Right renal pelvis (tissue), 4 donors: Measurements from ENCODE around the gene MRS2. TPM values are rescaled to one million over a fixed set of nuclear protein-coding genes. Genes with fewer than 3 reads are reported as not detected.
"Not testable (repeated sequence)": the region's sequence is repeated elsewhere in the genome, so short reads cannot be mapped to it uniquely, and the experiment has no call there.

Experiments used
- DNase-seq, 4 donors: peaks; one replicate each; pipeline ENCODE4 v3.0.0-alpha.2; 2013; ENCODE audit warnings: low read depth in 4 of 4, low spot score in 3 of 4, missing footprints in 1 of 4
- polyA plus RNA-seq, 4 donors: library from polyadenylated mRNA; unstranded; fragments of 120-200 nt; gene quantifications; one replicate each; pipeline ENCODE4 v1.2.1, GENCODE V29; 2013; ENCODE audit not compliant: insufficient read length in 4 of 4

MRS2 gene, protein sequence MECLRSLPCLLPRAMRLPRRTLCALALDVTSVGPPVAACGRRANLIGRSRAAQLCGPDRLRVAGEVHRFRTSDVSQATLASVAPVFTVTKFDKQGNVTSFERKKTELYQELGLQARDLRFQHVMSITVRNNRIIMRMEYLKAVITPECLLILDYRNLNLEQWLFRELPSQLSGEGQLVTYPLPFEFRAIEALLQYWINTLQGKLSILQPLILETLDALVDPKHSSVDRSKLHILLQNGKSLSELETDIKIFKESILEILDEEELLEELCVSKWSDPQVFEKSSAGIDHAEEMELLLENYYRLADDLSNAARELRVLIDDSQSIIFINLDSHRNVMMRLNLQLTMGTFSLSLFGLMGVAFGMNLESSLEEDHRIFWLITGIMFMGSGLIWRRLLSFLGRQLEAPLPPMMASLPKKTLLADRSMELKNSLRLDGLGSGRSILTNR
- polyA plus RNA-seq = 10 to 100 TPM; 38.6 to 47.7 (median 45.4) TPM

- peak; percentile 72 to 82 (median 75) for DNase-seq
These were observed at the start of gene MRS2 for GRCh38 chr6:24402697-24403500. Gene MRS2 (plus strand): TSS chr6:24402936. CDS start chr6:24403047, 111 bp downstream.

DNA sequence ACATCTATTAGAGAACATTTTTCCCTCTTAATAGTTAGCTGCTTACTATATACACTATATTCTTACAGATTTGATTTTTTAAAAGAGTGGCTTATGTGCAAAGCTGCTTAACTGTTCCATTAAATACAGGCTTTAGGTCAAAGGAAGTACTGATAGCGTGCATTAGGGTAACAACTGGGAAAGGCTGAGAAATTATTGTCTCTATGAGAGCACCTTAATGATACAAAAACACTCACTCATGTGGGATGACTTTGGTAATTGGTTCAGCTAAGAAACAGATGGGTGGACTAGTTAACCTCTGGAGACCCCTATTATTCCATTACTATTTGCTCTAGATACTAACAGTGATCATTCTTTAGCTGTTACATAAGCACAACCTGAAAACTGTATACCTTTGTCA is 48.9 kb upstream of the MRS2 start:
- DNase-seq = no peak

DNA sequence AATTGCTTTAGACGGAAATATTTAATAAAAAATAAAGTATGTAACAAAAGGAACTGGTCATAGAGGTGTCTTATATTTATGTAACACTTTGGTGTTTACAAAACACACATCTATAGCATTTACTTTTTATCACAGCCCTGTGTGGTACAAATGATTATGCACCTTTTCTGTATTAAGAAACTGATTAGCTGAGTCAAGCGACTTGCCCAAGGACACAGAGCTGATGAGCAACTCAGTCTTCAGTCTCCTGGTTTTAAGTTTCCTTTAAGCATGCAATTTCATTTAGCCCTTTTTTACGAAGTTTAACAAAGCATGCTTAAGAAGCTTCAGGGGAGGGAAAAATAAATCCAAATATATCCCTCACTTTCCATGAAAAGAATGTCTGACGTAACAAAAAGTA is 47.3 kb upstream of the MRS2 start:
- no peak for DNase-seq

DNA sequence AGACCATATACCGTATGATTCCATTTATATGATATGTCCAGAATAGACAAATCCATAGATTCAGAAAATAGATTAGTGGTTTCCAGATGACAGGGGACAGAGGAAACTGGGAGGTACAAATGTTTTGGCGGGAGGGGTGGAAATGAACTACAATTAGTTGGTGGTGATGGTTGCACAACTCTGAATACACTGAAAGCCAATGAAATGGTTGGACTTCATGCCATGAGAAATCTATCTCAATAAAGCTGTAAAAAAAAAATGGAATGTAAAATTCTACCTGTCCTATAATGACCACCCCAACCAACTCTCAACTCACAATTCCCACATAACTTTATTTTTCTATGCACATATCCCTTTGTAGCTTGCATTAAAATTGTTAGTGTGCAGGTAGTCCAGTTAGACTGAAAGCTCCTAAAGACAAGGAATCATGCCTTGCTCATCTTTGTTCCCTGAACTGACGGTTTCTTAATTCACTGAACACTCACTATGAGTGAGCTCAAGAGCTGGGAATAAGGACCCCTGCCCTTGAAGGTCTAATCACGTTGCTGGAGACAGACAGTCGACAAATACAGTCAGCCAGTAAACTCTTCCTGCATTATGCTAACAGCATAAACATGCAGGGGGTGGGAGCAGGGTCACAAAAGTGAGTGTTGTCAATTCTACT is 46.3 kb upstream of the MRS2 start:
- no peak for DNase-seq

DNA sequence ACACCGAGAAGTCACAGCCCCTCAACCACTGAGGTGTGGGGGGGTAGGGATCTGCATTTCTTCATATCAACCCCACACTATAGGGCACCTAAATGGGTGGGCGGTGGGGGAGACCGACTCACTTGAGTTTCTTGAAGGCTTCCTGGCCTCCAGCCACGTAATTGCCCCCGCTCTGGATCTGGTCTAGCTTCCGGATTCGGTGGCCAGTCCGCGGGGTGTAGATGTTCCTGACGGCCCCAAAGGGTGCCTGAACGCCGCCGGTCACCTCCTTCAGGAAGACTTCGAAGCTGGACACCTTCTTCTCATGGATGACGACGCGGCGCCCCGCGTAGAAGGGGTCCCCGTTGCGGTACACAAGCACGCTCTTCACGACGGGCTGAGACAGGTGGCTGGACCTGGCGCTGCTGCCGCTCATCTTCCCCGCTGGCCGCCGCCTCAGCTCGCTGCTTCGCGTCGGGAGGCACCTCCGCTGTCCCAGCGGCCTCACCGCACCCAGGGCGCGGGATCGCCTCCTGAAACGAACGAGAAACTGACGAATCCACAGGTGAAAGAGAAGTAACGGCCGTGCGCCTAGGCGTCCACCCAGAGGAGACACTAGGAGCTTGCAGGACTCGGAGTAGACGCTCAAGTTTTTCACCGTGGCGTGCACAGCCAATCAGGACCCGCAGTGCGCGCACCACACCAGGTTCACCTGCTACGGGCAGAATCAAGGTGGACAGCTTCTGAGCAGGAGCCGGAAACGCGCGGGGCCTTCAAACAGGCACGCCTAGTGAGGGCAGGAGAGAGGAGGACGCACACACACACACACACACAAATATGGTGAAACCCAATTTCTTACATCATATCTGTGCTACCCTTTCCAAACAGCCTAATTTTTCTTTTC is 45.2 kb upstream of the MRS2 start, which contains the start of gene DCDC2:
Gene DCDC2, minus strand, starts transcription at position 724 of the 883 bp plus-strand sequence. Its CDS starts 309 bp downstream, at position 415.
- DNase-seq = peak in 3 of 4 donors; percentile 52 to 61 (median 60)

- DNase-seq = no peak
These were observed 44.4 kb upstream of the MRS2 start for GRCh38 chr6:24358219-24358821.

DNA sequence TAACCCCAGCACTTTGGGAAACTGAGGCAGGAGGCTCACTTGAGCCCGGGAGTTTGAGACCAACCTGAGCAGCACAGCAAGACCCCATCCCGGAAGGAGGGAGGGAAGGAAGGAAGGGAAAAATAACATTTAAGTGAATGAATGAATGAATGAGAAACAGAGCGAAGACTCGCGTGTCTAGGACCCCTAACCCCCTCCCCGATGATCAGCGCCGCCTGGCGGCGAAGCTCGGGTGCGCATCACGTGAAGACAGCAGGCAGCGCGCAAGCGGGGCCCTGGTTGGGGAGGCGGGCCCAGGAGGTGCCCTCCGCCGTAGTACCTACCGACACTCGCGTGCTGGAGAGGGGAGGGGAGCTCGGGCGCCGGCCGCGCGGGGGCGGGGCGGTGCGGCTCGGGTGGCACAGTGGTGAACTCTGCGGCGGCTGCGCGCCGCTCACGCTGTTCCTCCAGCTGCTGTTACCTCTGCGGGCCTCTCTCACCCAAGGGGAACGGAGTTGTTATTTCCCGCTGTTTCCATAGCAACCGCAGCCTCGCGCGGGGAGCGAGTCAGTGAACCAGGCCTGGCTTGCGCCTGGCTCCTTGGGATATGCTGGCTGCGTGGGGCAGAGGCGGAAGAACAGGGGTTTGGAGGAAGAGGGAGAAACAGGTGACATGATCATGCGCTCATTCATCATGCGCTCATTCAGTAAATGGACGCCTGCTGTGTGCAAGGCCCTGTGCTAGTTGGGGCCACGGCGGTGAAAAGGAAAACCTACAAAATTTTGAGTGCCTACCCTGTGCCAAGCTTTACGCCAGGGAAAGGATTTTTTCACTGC is 42.9 kb upstream of the MRS2 start:
- peak; percentile 81 to 94 (median 92) for DNase-seq

- DNase-seq = not testable (repeated sequence)
These were observed 40.4 kb upstream of the MRS2 start for GRCh38 chr6:24362363-24362762.

DNA sequence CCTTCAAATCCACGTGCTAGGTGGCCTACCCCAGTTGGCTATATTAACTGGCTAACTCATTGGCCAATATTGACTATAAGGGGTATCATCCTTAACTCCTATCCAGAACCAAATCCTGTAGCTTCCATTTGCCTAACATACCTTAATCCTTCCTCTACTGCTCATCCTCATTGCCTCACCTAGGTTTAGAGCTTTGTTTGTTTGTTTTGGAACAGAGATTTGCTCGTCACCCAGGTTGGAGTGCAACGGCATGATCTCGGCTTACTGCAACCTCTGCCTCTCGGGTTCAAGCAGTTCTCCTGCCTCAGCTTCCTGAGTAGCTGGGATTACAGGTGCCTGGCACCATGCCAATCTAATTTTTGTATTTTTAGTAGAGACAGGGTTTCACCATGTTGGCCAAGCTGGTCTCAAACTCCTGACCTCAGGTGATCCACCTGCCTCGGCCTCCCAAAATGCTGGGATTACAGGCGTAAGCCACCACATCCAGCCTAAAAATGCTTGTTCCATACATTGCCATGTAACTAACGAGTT is 37.6 kb upstream of the MRS2 start:
- DNase-seq = not testable (repeated sequence)

DNA sequence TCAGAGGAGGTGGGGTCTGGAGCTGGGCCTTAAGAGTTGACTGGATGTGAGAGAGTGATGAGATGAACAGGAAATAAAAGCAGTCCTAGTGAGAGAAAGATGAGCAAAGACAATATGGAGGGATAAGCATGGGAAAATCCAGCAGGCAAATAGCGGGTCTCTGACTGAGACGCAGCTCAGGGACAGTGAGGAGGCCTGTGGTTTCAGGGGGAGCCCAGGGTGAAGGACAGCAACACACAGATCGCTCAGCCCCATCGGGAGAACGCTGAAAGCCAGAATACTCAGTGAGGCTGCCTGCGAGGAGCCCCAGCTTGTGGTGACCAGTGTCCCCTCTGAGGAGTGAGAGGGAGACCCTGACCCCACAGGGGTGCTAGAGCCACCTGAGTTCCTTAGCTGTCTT is 28.1 kb upstream of the MRS2 start:
- no peak for DNase-seq

GRCh38 chr6:24376871-24377270 is 25.9 kb upstream of the MRS2 start:
- no peak for DNase-seq

GRCh38 chr6:24378473-24379097 is 24.2 kb upstream of the MRS2 start:
- no peak for DNase-seq

GRCh38 chr6:24381476-24382219 is 21.1 kb upstream of the MRS2 start:
- DNase-seq = no peak

GRCh38 chr6:24382220-24382540 is 20.6 kb upstream of the MRS2 start:
- DNase-seq = no peak

DNA sequence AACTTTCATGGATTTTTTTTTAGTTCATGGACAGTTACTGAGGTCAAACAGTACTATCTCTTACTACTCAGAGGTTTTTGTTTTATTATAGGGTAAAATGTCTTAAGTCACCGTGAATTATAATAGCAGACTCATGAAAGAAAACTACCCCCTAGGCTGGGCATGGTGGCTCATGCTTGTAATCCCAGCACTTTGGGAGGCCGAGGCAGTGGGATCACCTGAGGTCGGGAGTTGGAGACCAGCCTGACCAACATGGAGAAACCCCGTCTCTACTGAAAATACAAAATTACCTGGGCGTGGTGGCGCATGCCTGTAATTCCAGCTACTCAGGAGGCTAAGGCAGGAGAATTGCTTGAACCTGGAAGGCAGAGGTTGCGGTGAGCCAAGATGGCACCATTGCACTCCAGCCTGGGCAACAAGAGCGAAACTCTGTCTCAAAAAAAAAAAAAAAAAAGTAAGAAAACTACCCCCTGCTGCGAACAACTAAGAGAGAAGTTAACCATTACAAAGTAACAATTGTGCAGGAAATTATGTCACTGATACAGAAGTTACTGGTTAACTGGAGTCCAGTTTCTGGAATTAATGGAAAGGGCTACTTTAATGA is 19.7 kb upstream of the MRS2 start:
- DNase-seq = not testable (repeated sequence)

- not testable (repeated sequence) for DNase-seq
These were observed 18.2 kb upstream of the MRS2 start for GRCh38 chr6:24384369-24385130.
